Measurements from ENCODE around the gene DKK2.

DNA sequence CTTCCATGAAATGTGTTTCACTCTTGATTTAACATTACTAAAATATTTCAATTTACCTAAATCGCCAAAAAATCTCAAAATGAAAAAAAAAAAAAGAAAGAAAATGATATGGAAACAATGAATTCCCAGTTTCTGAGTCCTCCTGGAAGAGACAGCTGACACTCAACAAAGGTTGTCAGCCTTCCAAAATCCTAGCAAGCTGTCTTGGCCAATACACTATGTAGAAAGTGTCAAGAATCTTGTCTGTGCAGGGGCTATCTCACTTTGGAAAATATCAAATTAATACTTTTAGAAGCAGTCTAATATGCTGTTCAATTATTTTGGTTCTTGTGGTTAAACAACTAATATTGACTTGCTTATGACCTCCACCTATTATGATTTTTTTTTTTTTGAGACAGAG lies 8.7 kb downstream of the DKK2 start:
- TF ChIP-seq CTCF (IDR thresholded peaks at IDR 0.05; ENCODE audit: low read depth, low read length) (no peak), EZH2phosphoT487 (IDR thresholded peaks at IDR 0.05; ENCODE audit: low read depth) (no peak)

Measured in OCI-LY3 (cell line).